Measurements from ENCODE around the gene CHCHD3.
"Not testable (repeated sequence)": the region's sequence is repeated elsewhere in the genome, so short reads cannot be mapped to it uniquely, and the experiment has no call there.

CHCHD3 gene

DNA sequence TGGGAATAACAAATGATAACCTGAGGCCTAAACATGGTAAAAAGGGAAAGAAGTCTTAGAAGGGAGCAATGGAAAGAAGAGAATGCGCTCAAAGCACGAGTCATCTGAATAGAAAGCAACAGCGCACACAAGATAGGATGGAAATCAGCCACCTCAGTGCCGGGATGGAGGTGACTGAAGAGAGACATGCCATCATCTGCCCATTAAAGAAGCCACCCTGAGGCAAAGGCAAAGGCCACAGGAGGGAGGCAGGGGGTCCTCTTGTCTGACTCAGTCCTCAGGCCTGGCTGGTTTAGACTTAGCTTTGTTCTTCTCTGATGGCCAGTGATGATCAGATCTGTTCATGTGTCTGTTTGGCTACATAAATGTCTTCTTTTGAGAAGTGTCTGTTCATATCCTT, 180.6 kb downstream of the CHCHD3 start:
- DNase-seq (ENCODE audit: low spot score) = no peak

GRCh38 chr7:132899833-132900232, 182.1 kb downstream of the CHCHD3 start:
- DNase-seq (ENCODE audit: low spot score) = peak; percentile 42

DNA sequence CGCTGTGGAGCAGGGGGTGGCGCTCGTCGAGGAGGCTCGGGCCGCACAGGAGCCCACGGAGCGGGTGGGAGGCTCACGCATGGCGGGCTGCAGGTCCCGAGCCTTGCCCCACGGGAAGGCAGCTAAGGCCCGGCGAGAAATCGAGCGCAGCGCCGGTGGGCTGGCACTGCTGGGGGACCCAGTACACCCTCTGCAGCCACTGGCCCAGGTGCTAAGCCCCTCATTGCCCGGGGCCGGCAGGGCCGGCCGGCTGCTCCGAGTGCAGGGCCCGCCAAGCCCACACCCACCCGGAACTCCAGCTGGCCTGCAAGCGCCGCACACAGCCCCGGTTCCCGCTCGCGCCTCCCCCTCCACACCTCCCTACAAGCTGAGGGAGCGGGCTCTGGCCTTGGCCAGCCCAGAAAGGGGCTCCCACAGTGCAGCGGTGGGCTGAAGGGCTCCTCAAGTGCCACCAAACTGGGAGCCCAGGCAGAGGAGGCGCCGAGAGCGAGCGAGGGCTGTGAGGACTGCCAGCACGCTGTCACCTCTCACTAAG, 183.2 kb downstream of the CHCHD3 start:
- DNase-seq (ENCODE audit: low spot score) = not testable (repeated sequence)

DNA sequence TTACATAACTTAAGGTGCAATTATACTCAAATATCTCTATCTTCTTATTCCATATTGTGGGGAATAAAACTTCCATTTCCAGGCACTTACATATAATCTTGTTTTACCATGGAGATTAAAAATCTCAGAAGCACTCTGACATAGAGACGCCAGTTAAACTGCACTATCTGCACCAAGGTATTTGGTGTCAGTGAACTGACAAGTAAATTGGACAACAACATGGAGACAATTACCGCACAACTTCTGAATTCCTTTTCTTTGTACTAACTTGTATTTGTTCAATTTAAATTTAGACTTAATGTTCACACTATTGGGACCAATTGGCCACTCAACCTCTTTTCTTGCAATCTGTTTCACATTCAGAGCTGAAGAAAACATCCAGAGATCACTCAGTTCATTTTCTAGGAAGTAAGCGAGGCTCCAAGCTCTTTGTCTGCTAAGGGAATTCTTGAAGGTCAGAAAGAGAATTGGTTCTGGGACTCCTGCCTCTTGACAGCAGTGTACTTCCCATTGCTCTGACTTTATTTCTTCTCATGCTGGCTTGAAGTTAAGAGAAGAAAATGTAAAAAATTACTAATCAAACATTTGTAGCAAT, 184.7 kb downstream of the CHCHD3 start:
- no peak for DNase-seq (ENCODE audit: low spot score)

GRCh38 chr7:132895231-132895630, 186.7 kb downstream of the CHCHD3 start:
- DNase-seq (ENCODE audit: low spot score) = no peak

GRCh38 chr7:132893560-132893959, 188.3 kb downstream of the CHCHD3 start:
- no peak for DNase-seq (ENCODE audit: low spot score)

- not testable (repeated sequence) for DNase-seq (ENCODE audit: low spot score)
These were observed 189.1 kb downstream of the CHCHD3 start for GRCh38 chr7:132892744-132893143.

GRCh38 chr7:132891554-132891953, 190.3 kb downstream of the CHCHD3 start:
- DNase-seq (ENCODE audit: low spot score) = no peak

DNA sequence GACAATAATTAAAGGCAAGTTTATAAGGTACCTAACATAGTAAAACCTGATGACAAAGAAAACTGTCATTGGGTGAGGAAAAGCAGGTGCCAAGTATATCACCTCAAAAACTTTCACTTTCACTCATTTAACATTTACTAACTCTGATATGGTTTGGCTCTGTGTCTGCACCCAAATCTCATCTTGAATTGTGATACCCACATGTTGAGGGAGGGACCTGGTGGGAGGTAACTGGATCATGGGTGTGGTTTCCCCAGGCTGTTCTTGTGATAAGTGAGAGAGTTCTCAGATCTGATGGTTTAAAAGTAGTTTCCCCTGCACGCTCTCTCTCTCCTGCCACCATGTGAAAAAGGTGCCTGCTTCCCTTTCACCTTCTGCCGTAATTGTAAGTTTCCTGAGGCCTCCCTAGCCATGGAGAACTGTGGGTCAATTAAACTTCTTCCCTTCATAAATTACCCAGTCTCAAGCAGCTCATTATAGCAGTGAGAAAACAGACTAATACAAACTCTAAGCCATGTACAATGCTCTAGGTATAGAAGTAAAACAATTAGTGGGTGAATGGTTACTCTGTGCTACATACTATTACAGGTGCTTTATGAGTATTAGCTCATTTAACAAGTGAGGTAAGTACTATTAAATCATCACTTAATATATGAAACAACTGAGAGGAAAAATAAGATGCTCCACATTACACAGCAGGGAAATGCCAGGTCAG, 199.0 kb downstream of the CHCHD3 start:
- no peak for DNase-seq (ENCODE audit: low spot score)

- DNase-seq (ENCODE audit: low spot score) = no peak
These were observed 200.6 kb downstream of the CHCHD3 start for GRCh38 chr7:132881317-132881716.

GRCh38 chr7:132879579-132879978, 202.3 kb downstream of the CHCHD3 start:
- DNase-seq (ENCODE audit: low spot score) = no peak

DNA sequence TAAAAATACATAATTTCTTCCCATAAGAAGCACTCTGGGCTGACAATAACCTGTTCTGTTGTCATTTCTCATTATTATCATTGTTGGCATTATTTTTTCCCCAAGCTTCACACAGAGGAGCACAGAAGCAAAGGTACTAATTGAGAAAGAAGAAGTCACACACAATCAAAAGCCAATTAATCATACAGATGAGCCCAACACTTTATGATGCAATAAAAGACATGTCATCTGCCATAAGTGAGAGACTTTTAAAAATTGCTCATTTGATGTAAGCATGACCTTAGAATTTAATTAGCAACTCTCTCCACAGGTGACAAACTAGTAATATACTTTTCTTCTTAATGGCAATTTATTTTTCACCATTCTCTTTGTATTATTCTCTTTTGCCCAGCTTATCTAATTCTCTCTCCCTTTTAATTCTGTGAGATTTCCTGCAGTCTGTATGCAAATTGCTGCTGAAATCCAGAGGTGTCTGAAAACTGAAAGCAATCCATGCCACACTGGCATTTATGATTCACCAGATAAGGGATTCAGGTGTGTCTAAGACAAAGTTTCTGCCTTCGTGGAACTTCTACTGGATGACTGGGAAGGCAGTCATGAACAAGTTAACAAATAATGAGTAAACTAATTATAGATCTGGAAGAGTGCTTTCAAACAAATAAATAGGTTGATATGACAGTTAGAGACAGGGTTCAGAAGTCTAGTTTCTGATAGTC, 203.5 kb downstream of the CHCHD3 start:
- DNase-seq (ENCODE audit: low spot score) = no peak

DNA sequence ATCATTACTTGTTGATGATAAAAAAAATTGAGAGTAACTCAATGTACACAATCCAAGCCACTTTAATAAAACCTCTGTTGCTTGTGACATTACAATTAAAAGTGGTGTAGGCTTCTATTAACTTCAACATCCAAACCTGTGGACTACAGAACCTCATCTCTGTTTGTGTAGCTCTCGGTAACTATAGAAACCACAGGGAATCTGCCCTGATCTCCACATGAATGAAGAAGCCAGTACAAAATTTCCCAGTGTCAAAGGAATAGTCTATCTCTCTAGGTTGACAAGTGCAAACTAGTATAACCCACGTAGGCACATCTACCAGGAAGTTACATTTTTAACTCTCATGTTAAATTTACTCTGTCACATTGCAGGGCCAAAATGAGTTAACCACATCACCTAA, 204.3 kb downstream of the CHCHD3 start:
- DNase-seq (ENCODE audit: low spot score) = no peak

- no peak for DNase-seq (ENCODE audit: low spot score)
These were observed 205.3 kb downstream of the CHCHD3 start for GRCh38 chr7:132876576-132876975.

DNA sequence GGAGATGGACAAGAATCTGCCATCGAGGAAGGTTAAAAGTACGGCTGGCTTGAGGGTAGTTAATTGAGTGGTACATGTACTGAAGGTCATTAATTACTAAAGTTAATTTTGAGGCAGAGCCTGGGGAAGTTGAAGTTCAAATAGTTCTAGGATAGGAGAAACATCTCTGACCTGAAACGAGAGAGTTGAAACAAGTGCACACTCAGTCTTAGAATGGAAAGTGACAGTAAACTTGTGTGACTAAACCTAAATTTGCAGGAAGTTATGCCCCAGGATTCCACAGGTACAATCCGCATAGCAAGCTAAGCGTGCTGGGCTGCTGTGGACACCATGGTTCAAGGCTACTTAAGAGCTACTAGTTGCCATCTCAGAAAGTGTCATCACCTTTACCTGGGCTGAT, 209.9 kb downstream of the CHCHD3 start:
- DNase-seq (ENCODE audit: low spot score) = no peak

DNA sequence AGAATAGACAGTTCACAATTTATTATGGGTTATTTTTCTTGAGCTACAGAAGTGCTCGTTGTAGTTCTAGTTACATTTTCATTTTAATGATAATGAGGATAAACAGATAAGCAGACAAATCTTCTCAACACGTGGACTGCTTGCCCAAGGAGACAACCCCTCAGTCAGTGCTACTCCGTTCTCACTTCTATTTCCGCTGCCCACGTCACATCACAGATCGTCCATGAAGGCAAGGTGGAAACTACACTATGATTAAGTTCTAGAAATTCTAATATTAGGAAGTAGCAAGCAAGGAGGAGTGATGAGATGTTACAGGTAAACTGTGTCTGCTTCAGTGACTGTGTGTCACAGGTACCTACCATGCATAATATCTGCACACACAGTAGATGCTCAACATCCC, 210.5 kb downstream of the CHCHD3 start:
- no peak for DNase-seq (ENCODE audit: low spot score)

DNA sequence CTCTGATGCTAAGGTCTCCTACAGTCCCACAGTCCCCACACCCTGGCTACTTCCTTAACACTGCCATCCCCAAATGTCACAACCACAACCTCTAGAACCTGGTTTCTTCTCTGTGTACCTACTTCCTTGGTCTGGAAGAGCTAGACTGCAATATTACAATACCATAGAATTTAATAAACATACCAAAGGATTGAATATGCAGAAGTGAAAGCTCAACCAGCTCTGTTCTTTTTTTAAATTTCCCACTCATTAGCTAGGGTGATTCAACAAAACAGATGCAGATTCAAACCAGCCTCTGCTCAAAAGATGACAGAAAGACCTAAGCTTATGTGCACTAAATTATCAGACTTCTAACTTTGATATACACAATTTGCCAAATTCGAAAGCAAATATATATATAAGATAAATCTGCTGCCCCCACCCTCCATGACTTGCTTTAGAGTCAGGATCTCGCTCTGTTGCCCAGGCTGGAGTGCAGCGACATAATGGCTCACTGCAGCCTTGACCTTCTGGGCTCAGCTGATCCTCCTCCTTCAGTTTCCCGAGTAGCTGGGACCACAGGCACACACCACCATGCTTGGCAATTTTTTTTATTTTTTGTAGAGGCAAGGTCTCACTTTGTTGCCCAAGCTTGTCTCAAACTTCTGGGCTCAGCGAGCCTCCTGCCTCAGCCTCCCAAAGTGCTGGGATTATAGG, 212.6 kb downstream of the CHCHD3 start:
- DNase-seq (ENCODE audit: low spot score) = no peak

GRCh38 chr7:132866551-132866950, 215.3 kb downstream of the CHCHD3 start:
- no peak for DNase-seq (ENCODE audit: low spot score)

- no peak for DNase-seq (ENCODE audit: low spot score)
These were observed 215.8 kb downstream of the CHCHD3 start for GRCh38 chr7:132866144-132866531.

- DNase-seq (ENCODE audit: low spot score) = no peak
These were observed 216.3 kb downstream of the CHCHD3 start for GRCh38 chr7:132865366-132866143.

DNA sequence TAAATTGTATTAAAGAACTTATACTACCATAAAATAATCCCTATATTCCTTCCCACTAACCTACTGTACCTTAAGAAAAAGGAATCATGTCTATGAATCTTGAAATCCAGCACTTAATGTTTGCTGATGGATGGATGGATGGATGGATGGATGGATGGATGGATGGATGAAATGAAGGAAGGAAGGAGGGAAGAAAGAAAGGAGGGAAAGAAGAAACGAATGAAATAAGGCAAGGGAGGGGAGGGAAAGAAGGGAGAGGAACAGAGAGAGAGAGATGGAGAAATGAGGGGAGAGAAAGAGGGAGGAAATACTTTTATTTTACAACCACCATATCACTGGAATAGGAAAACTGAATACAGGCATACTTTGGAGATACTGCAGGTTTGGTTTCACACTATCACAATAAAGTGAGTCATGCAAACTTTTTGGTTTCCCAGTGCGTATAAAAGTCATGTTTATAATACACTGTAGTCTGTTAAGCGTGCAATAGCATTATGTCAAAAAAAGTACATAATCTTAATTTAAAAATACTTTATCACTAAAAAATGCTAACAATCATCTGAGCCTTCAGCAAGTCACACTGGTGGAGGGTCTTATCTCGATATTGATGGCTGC, 219.8 kb downstream of the CHCHD3 start:
- DNase-seq (ENCODE audit: low spot score) = no peak
